Effector CD8-positive, alpha-beta T cell (primary cell): ENCODE results near the gene FLNC.

ENCODE experiments used
- DNase-seq: peaks from one replicate; lab custom pipeline; 2025; lab: John Stamatoyannopoulos, UW

Gene FLNC

GRCh38 chr7:128879939-128880746 is 49.9 kb downstream of the FLNC start:
- no peak for DNase-seq

- no peak for DNase-seq
Observed at GRCh38 chr7:128880791-128881457, 50.7 kb downstream of the FLNC start.

DNA sequence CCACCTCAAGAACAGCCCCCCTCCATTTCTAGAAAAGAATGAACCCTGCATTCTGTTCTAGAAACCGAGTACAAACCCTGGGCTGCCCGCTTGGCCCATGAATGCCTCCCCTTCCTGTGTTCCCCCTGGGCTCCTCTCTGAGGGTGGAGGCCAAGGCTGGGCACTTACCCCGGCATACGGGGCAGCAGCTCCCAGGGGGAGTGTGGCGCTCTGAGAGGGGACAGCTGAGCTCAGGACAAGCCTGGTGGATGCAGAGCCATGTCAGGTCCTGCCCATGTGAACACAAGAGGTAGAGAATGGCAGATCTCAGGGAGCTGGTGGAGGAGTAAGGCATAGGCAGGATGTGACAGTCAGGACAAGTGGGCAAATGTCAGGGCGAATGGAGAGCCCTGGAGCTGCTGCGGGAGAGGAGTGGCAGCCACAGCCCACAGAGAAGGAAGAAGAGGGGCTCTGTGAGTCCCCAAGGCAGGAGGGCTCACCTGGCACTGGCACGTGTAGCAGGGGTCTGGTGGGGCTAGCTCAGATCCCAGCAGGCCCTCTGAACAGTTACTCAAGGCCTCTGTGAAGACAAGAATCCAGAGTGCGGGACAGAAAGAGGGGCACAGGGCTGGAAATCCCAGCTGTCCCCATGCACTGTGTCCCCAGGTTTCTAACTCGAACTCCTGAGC is 51.4 kb downstream of the FLNC start:
- no peak for DNase-seq

DNA sequence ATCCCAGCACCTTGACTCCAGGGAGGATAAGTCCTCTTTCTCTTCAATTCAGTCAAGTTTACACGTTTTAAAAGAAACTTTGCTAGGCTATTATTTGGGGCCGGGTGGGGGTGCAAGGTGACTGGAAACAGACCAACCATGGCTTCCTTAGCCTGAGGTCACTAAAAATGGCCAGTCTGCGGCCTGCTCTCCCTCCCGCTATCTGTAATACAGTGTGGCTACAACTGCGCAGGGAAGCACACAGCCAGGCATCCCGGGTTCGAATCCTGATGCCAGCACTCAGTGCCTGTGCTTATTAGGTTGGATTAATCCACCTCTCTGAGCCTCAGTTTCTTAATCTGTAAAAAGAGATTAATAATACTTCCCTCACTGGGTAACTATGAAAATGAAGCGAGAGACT is 51.9 kb downstream of the FLNC start:
- no peak for DNase-seq

GRCh38 chr7:128883622-128884448 is 53.6 kb downstream of the FLNC start:
- peak; percentile 80 for DNase-seq

- DNase-seq: no peak
Observed at GRCh38 chr7:128884561-128885369, 54.6 kb downstream of the FLNC start.

- no peak for DNase-seq
Observed at GRCh38 chr7:128885370-128886187, 55.4 kb downstream of the FLNC start.

DNA sequence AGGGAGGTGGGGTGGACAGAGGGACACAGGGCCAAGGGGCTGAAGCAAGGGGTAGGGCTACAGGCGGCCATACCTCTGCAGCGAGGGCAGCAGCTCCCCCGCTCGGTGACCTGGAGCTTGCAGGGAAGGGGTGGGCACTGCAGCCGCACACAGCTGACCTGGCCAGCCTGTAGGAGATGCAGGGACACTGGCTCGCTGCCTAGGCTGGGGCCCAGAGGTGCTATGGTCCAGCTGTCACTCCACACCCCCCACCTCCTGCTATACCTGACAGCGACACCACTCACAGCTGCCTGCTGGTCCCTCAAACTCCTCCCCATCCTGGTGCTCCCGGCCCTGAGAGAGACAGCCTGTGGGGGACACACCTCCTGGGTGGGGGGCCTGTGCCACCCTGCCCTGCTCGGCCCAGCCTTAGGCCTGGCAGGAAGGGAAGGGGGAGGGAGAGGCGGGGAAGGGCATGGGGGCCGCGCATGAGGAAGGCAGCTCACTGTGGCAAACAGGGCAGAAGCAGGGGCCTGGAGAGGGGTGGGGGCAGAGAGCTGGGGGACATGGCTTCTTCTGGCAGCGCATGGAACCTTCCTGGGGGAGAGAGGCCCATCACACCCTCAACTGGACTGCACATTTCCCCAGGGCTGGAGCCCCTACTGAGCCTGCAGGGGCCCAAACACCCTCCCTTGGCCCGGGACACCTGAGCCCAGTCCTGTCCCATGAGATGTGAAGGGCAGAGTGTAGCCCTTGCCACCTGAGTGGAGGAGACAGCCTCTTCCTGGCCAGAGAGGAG is 56.4 kb downstream of the FLNC start:
- no peak for DNase-seq

GRCh38 chr7:128887169-128888038 is 57.2 kb downstream of the FLNC start:
- no peak for DNase-seq

DNA sequence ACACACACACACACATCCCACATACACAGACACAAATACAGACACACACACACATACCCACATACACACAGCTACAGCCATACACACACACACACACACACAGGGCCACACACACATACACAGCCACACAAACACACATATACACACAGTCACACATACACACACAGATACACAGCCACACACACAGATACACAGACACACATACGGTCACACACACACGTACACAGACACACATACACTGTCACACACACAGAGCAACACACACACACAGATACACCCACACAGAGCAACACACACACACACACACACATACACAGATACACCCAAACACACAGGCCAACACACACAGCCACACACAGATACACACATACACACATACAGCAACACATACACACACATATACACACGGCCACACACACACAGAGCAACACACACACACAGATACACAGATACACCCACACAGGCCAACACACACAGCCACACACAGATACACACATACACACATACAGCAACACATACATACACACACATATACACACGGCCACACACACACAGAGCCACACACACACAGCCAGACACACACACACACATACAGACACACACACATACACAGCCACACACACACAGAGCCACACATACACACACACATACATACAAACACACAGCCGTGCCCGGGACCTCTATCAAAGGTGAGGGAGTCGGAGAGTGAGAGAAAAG is 58.0 kb downstream of the FLNC start:
- no peak for DNase-seq

DNA sequence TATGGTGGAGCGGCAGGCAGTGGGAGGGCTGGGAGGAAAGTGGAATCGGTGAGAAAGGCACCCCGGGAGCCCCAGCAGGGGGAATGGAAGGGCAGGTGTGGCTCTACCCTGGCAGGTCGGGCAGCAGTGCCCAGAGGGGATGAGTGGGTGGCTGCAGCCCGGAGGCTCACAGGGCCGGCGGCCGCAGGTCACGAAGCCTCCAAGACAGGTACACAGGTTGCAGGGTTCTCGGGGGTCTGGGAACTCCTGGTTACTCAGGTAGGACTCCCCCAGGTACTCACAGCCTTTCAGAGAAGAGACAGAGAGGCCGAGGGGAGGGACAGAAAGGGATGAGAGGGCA is 58.5 kb downstream of the FLNC start:
- DNase-seq: no peak

- no peak for DNase-seq
Observed at GRCh38 chr7:128889121-128889520, 58.9 kb downstream of the FLNC start.

GRCh38 chr7:128890306-128891109 is 60.3 kb downstream of the FLNC start:
- no peak for DNase-seq

- no peak for DNase-seq
Observed at GRCh38 chr7:128891110-128891941, 61.1 kb downstream of the FLNC start.

DNA sequence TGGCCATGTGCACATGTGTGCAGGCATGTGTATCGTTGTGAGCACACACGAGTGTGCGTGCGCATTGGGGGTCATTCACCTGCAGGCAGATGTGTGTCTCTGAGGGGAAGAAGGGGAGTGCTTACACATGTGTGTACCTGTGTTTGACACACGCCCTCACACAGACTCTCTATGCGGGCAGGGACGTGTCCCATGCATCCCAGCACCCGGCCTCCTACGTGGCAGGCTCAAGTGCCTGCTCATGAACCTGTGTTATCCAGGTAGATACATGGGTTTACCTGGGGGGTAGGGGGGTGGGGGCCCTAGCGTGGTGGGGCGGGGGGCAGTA is 61.7 kb downstream of the FLNC start:
- DNase-seq: no peak

GRCh38 chr7:128892521-128893250 is 62.5 kb downstream of the FLNC start:
- no peak for DNase-seq
